Adrenal gland (tissue), 12 donors: ENCODE results near the gene MTX2. TPM values are rescaled to one million over a fixed set of nuclear protein-coding genes. Genes with fewer than 3 reads are reported as not detected.

Experiments
- DNase-seq, 7 donors: peaks; one replicate each; pipeline ENCODE4 v3.0.0-alpha.2; 2019 to 2020
- H3K27ac ChIP-seq, 5 donors: fragments of 200-600 bp; sonication (generic) in 4 of 5; 1 replicate in 3 of 5; 2 replicates in 2 of 5; pipeline versions ENCODE4 v1.5.1 to v1.8.0; 2016 to 2020; ENCODE audit warnings: mild to moderate bottlenecking in 1 of 5
- H3K27me3 ChIP-seq: fragments of 200-600 bp; 2 replicates; pipeline ENCODE4 v1.8.0; 2021
- H3K36me3 ChIP-seq, 2 donors: fragments of 200-600 bp; replicated peaks in 1 of 2; 1 replicate in 1 of 2; 2 replicates in 1 of 2; pipeline versions ENCODE4 v1.5.1 to v1.8.0; 2018 to 2022
- H3K4me1 ChIP-seq, 2 donors: fragments of 200-600 bp; replicated peaks in 1 of 2; 1 replicate in 1 of 2; 2 replicates in 1 of 2; pipeline versions ENCODE4 v1.5.1 to v1.8.0; 2018 to 2021
- H3K4me3 ChIP-seq, 4 donors: fragments of 200-600 bp; sonication (generic) in 3 of 4; one replicate each; pipeline ENCODE4 v1.5.1; 2016 to 2018
- H3K9me3 ChIP-seq, 3 donors: fragments of 200-600 bp; sonication (generic) in 1 of 3; replicated peaks in 1 of 3; 1 replicate in 2 of 3; 2 replicates in 1 of 3; pipeline versions ENCODE4 v1.5.1 to v1.8.0; 2016 to 2021
- POLR2A ChIP-seq, 2 donors: fragments of 450-650 bp; IDR thresholded peaks; one replicate each; pipeline ENCODE4 v1.6.1; 2017; ENCODE audit warnings: antibody characterized with exemption in 2 of 2, mild to moderate bottlenecking in 2 of 2, moderate library complexity in 1 of 2
- WGBS, 4 donors: extraction: QIAGEN DNeasy Blood & Tissue Kit in 2 of 4; methylation state at CpG; one replicate each; pipeline versions ENCODE4 v1.1.5 to v1.1.7; 2013 to 2017; 5-methylcytosine and 5-hydroxymethylcytosine counted together
- intact Hi-C, 2 donors: fragments of 100-400 bp; cut with DNase I; formaldehyde crosslinking; loops; one replicate each; pipeline versions ENCODE4 v1.14.1 to v1.15.0; 2022 to 2023
- polyA plus RNA-seq, 3 donors: library from polyadenylated mRNA; stranded (reverse); fragments of 200-250 nt in 2 of 3; fragments of 350-450 nt in 1 of 3; fragmentation: Illumina TruSeq in 1 of 3; extraction: RNeasy Lipid Tissue Mini Kit (QIAGEN cat#74804) in 1 of 3; gene quantifications; one replicate each; pipeline ENCODE4 v1.2.3, GENCODE V29; 2013 to 2014
- total RNA-seq, 9 donors: library from RNA; depleted of rRNA in 4 of 9; stranded (reverse); fragments of >200 nt in 4 of 9; fragments of 120-200 nt in 1 of 9; fragmentation: NEBNext Ultra II Directional in 1 of 9; extraction: Animal tissue kit (Norgen Biotek cat#: 25700) in 1 of 9; gene quantifications; one replicate each; pipeline versions ENCODE4 v1.1.0 to v1.2.4, GENCODE V29; 2013 to 2023
- TF ChIP-seq, protein P1 (sequence below), 6 experiments: fragments of 450-650 bp in 4 of 6; fragments of 200-600 bp in 2 of 6; sonication (generic) in 1 of 6; IDR thresholded peaks; 1 replicate in 5 of 6; 2 replicates in 1 of 6; pipeline versions ENCODE4 v1.5.1 to v1.8.0; 2016 to 2021; ENCODE audit warnings: antibody characterized with exemption in 6 of 6, mild to moderate bottlenecking in 2 of 6, moderate library complexity in 1 of 6
- donor health status: healthy with polysubstance abuse.
- donor health status: Bipolar disorder and iron deficiency.
- donor health status: DM: yes; HTN: yes; CAD: no.
- donor health status: DM: no; HTN: no; CAD: no.
- donor health status: DM: no; HTN: no; CAD: no.
- donor health status: DM: yes; HTN: yes; CAD: no.

The MTX2 gene
- total and polyA plus RNA-seq, 12 donors = 21.2 to 79.4 (median 38.2) TPM

DNA sequence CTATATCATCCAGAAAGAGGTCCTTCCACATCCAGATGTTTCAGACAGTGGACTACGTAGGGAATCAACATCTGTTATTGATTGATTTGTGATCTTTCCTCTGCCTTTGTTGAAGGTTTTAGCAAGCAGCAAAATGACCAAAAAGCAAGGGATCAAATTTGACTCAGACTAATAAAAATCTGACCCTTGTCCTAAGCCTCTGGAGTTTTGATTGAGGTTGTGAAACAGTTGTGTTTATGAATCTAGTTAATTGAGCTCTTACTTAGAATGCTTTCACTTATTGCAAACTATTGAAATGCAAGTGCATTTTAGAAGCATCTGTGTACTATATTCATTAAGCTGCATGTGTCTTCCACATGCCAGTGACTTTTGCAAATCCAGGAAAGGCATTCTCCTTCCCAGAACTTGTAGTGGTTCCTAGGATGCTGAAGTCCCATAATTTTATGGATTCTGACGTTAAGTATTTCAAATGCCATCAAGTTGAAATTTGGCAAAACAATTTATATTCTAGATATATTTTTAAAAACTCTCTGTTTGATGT is 116.0 kb downstream of the MTX2 start:
- 82 to 90% (median 84%) methylated on average over 2 of the region's 2 CpGs for WGBS, 4 donors
- no peaks in the 10 kb centered on the region for H3K27me3 ChIP-seq
- TF ChIP-seq, protein P1, sequence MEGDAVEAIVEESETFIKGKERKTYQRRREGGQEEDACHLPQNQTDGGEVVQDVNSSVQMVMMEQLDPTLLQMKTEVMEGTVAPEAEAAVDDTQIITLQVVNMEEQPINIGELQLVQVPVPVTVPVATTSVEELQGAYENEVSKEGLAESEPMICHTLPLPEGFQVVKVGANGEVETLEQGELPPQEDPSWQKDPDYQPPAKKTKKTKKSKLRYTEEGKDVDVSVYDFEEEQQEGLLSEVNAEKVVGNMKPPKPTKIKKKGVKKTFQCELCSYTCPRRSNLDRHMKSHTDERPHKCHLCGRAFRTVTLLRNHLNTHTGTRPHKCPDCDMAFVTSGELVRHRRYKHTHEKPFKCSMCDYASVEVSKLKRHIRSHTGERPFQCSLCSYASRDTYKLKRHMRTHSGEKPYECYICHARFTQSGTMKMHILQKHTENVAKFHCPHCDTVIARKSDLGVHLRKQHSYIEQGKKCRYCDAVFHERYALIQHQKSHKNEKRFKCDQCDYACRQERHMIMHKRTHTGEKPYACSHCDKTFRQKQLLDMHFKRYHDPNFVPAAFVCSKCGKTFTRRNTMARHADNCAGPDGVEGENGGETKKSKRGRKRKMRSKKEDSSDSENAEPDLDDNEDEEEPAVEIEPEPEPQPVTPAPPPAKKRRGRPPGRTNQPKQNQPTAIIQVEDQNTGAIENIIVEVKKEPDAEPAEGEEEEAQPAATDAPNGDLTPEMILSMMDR (IDR thresholded peaks at IDR 0.05) = no peak
- TF ChIP-seq POLR2A (IDR thresholded peaks at IDR 0.05) = no peak
- no peaks in the 10 kb centered on the region for H3K36me3 ChIP-seq
- DNase-seq = no peak
- H3K4me1 ChIP-seq = no peaks in the 10 kb centered on the region
- no peak overlapping the region for H3K4me3 ChIP-seq
- no peaks in the 10 kb centered on the region for H3K9me3 ChIP-seq
- intact Hi-C loops = no loop called here
- H3K27ac ChIP-seq = no peak overlapping the region

GRCh38 chr2:176385838-176386237 is 116.6 kb downstream of the MTX2 start:
- 47 to 66% (median 51%) methylated on average over 2 of the region's 2 CpGs for WGBS, 4 donors
- H3K4me1 ChIP-seq = no peaks in the 10 kb centered on the region
- H3K27me3 ChIP-seq = no peaks in the 10 kb centered on the region
- no peak overlapping the region for H3K4me3 ChIP-seq
- DNase-seq = no peak
- TF ChIP-seq POLR2A (IDR thresholded peaks at IDR 0.05) = no peak
- TF ChIP-seq, protein P1 (IDR thresholded peaks at IDR 0.05) = no peak
- H3K9me3 ChIP-seq = no peaks in the 10 kb centered on the region
- H3K36me3 ChIP-seq = no peaks in the 10 kb centered on the region
- intact Hi-C loops = no loop called here
- H3K27ac ChIP-seq = no peak overlapping the region

Other genes with a start within 250 kb of the MTX2 start
- not detected for gene EVX2, start 185.5 kb upstream of the MTX2 start, total RNA-seq
- gene EVX2, start 185.5 kb upstream of the MTX2 start, polyA plus RNA-seq = not detected
- gene HOXD13, start 176.7 kb upstream of the MTX2 start, total RNA-seq = not detected
- not detected for gene HOXD13, start 176.7 kb upstream of the MTX2 start, polyA plus RNA-seq
- gene HOXD12, start 169.6 kb upstream of the MTX2 start, total RNA-seq = not detected
- gene HOXD12, start 169.6 kb upstream of the MTX2 start, polyA plus RNA-seq = not detected
- gene HOXD11, start 162.2 kb upstream of the MTX2 start, total RNA-seq = not detected
- gene HOXD11, start 162.2 kb upstream of the MTX2 start, polyA plus RNA-seq = not detected
- gene HOXD10, start 152.7 kb upstream of the MTX2 start, total RNA-seq = under 1 TPM in 3 of 9 donors, not detected in 6; 0.14 to 0.33 (median 0.23) TPM
- under 1 TPM in 1 of 3 donors, not detected in 2; 0.11 TPM for gene HOXD10, start 152.7 kb upstream of the MTX2 start, polyA plus RNA-seq
- 10 to 100 TPM in 4 of 9 donors, 1 to 10 TPM in 5; 2.4 to 35.6 (median 8.7) TPM for gene HOXD9, start 146.7 kb upstream of the MTX2 start, total RNA-seq
- 1 to 10 TPM; 2.5 to 7.6 (median 7.5) TPM for gene HOXD9, start 146.7 kb upstream of the MTX2 start, polyA plus RNA-seq
- 10 to 100 TPM; 11.3 to 46.2 (median 35.0) TPM for gene HOXD8, start 139.7 kb upstream of the MTX2 start, total RNA-seq
- gene HOXD8, start 139.7 kb upstream of the MTX2 start, polyA plus RNA-seq = 10 to 100 TPM; 14.4 to 19.8 (median 17.3) TPM
- gene HOXD4, start 117.9 kb upstream of the MTX2 start, total RNA-seq = 10 to 100 TPM in 4 of 9 donors, 1 to 10 TPM in 5; 1.9 to 20.2 (median 8.1) TPM
- gene HOXD4, start 117.9 kb upstream of the MTX2 start, polyA plus RNA-seq = 10 to 100 TPM in 2 of 3 donors, 1 to 10 TPM in 1; 2.2 to 38.5 (median 27.0) TPM
- 10 to 100 TPM in 4 of 9 donors, 1 to 10 TPM in 5; 3.3 to 41.3 (median 9.7) TPM for gene HOXD3, start 112.1 kb upstream of the MTX2 start, total RNA-seq
- gene HOXD3, start 112.1 kb upstream of the MTX2 start, polyA plus RNA-seq = 10 to 100 TPM in 2 of 3 donors, 1 to 10 TPM in 1; 2.0 to 15.9 (median 12.5) TPM
- gene HOXD1, start 80.8 kb upstream of the MTX2 start, total RNA-seq = under 1 TPM in 5 of 9 donors, not detected in 4; 0.18 to 0.72 (median 0.41) TPM
- gene HOXD1, start 80.8 kb upstream of the MTX2 start, polyA plus RNA-seq = under 1 TPM; 0.18 to 0.24 (median 0.20) TPM